GM23338 (cell line): ENCODE results near the gene GPR34. TPM values are rescaled to one million over a fixed set of nuclear protein-coding genes. Genes with fewer than 3 reads are reported as not detected.

Experiments used
- ATAC-seq: fragments of 200-7000 bp; cut with Tn5 transposase; 3 replicates; pipeline ENCODE4 v1.9.1; 2020
- DNase-seq: peaks from one replicate; pipeline ENCODE4 v3.0.0-alpha.2; 2015; ENCODE audit warnings: low spot score
- H2AFZ ChIP-seq: fragments of 200-600 bp; sonication (generic); 2 replicates; pipeline ENCODE4 v1.8.0; 2016; ENCODE audit warnings: antibody characterized with exemption, mild to moderate bottlenecking, moderate library complexity
- H3F3A ChIP-seq: fragments of 200-600 bp; sonication (generic); replicated peaks from 2 replicates; pipeline ENCODE4 v1.8.0; 2017; ENCODE audit warnings: antibody characterized with exemption, mixed run types, low read depth
- H3K27ac ChIP-seq: fragments of 200-600 bp; sonication (generic); 2 replicates; pipeline ENCODE4 v1.6.1; 2016; ENCODE audit warnings: low read depth
- H3K27me3 ChIP-seq: fragments of 200-600 bp; sonication (generic); 2 replicates; pipeline ENCODE4 v1.8.0; 2016; ENCODE audit warnings: mild to moderate bottlenecking, mixed run types, moderate library complexity; ENCODE audit not compliant: insufficient read depth
- H3K36me3 ChIP-seq: fragments of 200-600 bp; sonication (generic); 2 replicates; pipeline ENCODE4 v1.8.0; 2016; ENCODE audit warnings: mild to moderate bottlenecking; ENCODE audit not compliant: insufficient read depth
- H3K4me1 ChIP-seq: fragments of 200-600 bp; sonication (generic); 2 replicates; pipeline ENCODE4 v1.8.0; 2016; ENCODE audit warnings: mild to moderate bottlenecking, moderate library complexity; ENCODE audit not compliant: insufficient read depth
- H3K4me2 ChIP-seq: fragments of 200-600 bp; sonication (generic); 2 replicates; pipeline ENCODE4 v1.7.1; 2017; ENCODE audit warnings: mixed run types
- H3K4me3 ChIP-seq: fragments of 200-600 bp; sonication (generic); 2 replicates; pipeline ENCODE4 v1.6.1; 2016; ENCODE audit warnings: mixed run types
- H3K79me2 ChIP-seq: fragments of 200-600 bp; sonication (generic); replicated peaks from 2 replicates; pipeline ENCODE4 v1.8.0; 2017; ENCODE audit warnings: mild to moderate bottlenecking; ENCODE audit not compliant: insufficient read depth
- H3K9me2 ChIP-seq: fragments of 200-600 bp; sonication (generic); 2 replicates; pipeline ENCODE4 v1.8.0; 2017; ENCODE audit not compliant: insufficient read depth
- H4K20me1 ChIP-seq: fragments of 200-600 bp; sonication (generic); replicated peaks from 2 replicates; pipeline ENCODE4 v1.8.0; 2017; ENCODE audit warnings: mild to moderate bottlenecking; ENCODE audit not compliant: insufficient read depth
- H3K27ac Mint-ChIP-seq: 2 replicates; pipeline ENCODE4 v1.8.0; 2020; ENCODE audit warnings: inconsistent platforms, mild to moderate bottlenecking, moderate library complexity, mixed read lengths
- H3K27me3 Mint-ChIP-seq: 3 replicates; pipeline ENCODE4 v1.8.0; 2022; ENCODE audit warnings: low read depth, mild to moderate bottlenecking, moderate library complexity, mixed read lengths, inconsistent platforms; ENCODE audit not compliant: insufficient read depth, poor library complexity
- H3K36me3 Mint-ChIP-seq: 3 replicates; pipeline ENCODE4 v1.8.0; 2021; ENCODE audit warnings: low read depth, mild to moderate bottlenecking, inconsistent platforms, moderate library complexity, mixed read lengths
- H3K4me1 Mint-ChIP-seq: 3 replicates; pipeline ENCODE4 v1.8.0; 2020; ENCODE audit warnings: mild to moderate bottlenecking, inconsistent platforms, mixed read lengths
- H3K4me3 Mint-ChIP-seq: 3 replicates; pipeline ENCODE4 v1.8.0; 2021; ENCODE audit warnings: moderate library complexity, mild to moderate bottlenecking, inconsistent platforms, mixed read lengths
- H3K9me3 Mint-ChIP-seq: 3 replicates; pipeline ENCODE4 v1.8.0; 2020; ENCODE audit warnings: moderate library complexity, mild to moderate bottlenecking, inconsistent platforms, mixed read lengths
- EZH2 ChIP-seq: fragments of 200-600 bp; sonication (generic); IDR thresholded peaks from one replicate; pipeline ENCODE4 v1.8.0; 2017; ENCODE audit warnings: antibody characterized with exemption, mild to moderate bottlenecking, low read depth; ENCODE audit not compliant: unreplicated experiment
- EZH2phosphoT487 ChIP-seq: fragments of 200-600 bp; sonication (generic); IDR thresholded peaks from one replicate; pipeline ENCODE4 v1.8.1; 2018; ENCODE audit warnings: antibody characterized with exemption; ENCODE audit not compliant: unreplicated experiment
- NANOG ChIP-seq: IDR thresholded peaks from 2 replicates; pipeline ENCODE4 v1.6.1; 2016; ENCODE audit warnings: antibody characterized with exemption, borderline replicate concordance
- STAT1 ChIP-seq: IDR thresholded peaks from one replicate; pipeline ENCODE4 v1.6.1; 2016; ENCODE audit warnings: antibody characterized with exemption; ENCODE audit not compliant: unreplicated experiment
- polyA plus RNA-seq: library from polyadenylated mRNA; unstranded; fragments of >200 nt; fragmentation: Nextera tagmentation; extraction: Ambion mirVana; gene quantifications from 2 replicates; pipeline ENCODE4 v1.2.1, GENCODE V29; 2016
- total RNA-seq: library from RNA; depleted of rRNA; stranded (reverse); fragments of >200 nt; shearing (Covaris generic); gene quantifications from 2 replicates; pipeline ENCODE4 v1.2.3, GENCODE V29; 2014
- TF ChIP-seq, protein P1 (sequence below): IDR thresholded peaks from one replicate; pipeline ENCODE4 v1.6.1; 2018; ENCODE audit warnings: antibody characterized with exemption; ENCODE audit not compliant: unreplicated experiment
- TF ChIP-seq, protein P2 (sequence below): fragments of 250-450 bp; sonication (Bioruptor Pico); IDR thresholded peaks from 2 replicates; pipeline ENCODE4 v1.5.0; 2020; ENCODE audit warnings: mild to moderate bottlenecking, moderate library complexity

Gene GPR34
- total and polyA plus RNA-seq, 2 experiments from 2014 or later, result 0.55 TPM; not detected in 1

DNA sequence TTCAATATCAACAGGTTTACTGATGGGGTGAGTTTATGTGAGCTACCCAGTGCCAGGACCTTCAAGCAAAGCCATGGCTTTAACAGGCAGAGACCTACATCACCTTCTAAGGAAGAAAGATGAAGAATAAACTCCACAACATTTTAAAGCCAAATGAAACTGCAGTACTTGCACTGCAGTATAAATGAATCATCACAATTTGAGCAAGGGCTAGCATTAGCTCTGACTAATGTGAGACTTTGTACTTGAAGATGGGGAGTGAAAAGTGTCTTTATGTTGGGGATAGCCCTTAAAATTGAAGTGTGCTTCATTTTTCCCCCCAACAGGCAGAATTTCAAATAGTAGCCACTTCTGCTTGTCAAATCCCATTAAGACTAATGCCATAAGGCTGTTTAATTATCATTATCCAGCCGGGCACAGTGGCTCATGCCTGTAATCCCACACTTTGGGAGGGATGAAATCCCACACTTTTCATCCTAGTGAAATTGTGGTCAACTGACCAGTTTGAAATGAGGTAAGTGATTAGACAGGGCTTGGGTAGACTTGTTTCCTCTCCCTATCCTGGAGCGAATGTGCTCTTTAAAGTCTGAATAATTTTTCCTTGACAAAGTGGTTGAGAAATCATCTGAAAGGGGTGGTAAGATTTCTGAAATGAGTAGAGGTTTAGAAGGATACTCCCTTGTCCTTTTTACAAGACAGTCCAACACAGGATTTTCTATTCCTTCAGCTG is 27.2 kb upstream of the GPR34 start:
- H4K20me1 ChIP-seq, result no peaks in the 10 kb centered on the region
- no peaks in the 10 kb centered on the region for H3F3A ChIP-seq
- Mint-ChIP-seq H3K36me3 (peaks cover 15% of the 10 kb centered on the region), H3K4me1 (peaks cover 5% of the 10 kb centered on the region; the same call in 1 of the 3 replicates), H3K4me3 (no peak overlapping the region), H3K27ac (no peak overlapping the region), H3K27me3 (no peaks in the 10 kb centered on the region), H3K9me3 (no peaks in the 10 kb centered on the region; the same call in 2 of the 3 replicates)
- no peaks in the 10 kb centered on the region for H3K27me3 ChIP-seq
- H3K4me1 ChIP-seq, result no peaks in the 10 kb centered on the region
- TF ChIP-seq EZH2 (no peak), EZH2phosphoT487 (no peak), NANOG (no peak), STAT1 (no peak)
- TF ChIP-seq, protein P1, sequence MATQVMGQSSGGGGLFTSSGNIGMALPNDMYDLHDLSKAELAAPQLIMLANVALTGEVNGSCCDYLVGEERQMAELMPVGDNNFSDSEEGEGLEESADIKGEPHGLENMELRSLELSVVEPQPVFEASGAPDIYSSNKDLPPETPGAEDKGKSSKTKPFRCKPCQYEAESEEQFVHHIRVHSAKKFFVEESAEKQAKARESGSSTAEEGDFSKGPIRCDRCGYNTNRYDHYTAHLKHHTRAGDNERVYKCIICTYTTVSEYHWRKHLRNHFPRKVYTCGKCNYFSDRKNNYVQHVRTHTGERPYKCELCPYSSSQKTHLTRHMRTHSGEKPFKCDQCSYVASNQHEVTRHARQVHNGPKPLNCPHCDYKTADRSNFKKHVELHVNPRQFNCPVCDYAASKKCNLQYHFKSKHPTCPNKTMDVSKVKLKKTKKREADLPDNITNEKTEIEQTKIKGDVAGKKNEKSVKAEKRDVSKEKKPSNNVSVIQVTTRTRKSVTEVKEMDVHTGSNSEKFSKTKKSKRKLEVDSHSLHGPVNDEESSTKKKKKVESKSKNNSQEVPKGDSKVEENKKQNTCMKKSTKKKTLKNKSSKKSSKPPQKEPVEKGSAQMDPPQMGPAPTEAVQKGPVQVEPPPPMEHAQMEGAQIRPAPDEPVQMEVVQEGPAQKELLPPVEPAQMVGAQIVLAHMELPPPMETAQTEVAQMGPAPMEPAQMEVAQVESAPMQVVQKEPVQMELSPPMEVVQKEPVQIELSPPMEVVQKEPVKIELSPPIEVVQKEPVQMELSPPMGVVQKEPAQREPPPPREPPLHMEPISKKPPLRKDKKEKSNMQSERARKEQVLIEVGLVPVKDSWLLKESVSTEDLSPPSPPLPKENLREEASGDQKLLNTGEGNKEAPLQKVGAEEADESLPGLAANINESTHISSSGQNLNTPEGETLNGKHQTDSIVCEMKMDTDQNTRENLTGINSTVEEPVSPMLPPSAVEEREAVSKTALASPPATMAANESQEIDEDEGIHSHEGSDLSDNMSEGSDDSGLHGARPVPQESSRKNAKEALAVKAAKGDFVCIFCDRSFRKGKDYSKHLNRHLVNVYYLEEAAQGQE, result no peak
- TF ChIP-seq, protein P2, sequence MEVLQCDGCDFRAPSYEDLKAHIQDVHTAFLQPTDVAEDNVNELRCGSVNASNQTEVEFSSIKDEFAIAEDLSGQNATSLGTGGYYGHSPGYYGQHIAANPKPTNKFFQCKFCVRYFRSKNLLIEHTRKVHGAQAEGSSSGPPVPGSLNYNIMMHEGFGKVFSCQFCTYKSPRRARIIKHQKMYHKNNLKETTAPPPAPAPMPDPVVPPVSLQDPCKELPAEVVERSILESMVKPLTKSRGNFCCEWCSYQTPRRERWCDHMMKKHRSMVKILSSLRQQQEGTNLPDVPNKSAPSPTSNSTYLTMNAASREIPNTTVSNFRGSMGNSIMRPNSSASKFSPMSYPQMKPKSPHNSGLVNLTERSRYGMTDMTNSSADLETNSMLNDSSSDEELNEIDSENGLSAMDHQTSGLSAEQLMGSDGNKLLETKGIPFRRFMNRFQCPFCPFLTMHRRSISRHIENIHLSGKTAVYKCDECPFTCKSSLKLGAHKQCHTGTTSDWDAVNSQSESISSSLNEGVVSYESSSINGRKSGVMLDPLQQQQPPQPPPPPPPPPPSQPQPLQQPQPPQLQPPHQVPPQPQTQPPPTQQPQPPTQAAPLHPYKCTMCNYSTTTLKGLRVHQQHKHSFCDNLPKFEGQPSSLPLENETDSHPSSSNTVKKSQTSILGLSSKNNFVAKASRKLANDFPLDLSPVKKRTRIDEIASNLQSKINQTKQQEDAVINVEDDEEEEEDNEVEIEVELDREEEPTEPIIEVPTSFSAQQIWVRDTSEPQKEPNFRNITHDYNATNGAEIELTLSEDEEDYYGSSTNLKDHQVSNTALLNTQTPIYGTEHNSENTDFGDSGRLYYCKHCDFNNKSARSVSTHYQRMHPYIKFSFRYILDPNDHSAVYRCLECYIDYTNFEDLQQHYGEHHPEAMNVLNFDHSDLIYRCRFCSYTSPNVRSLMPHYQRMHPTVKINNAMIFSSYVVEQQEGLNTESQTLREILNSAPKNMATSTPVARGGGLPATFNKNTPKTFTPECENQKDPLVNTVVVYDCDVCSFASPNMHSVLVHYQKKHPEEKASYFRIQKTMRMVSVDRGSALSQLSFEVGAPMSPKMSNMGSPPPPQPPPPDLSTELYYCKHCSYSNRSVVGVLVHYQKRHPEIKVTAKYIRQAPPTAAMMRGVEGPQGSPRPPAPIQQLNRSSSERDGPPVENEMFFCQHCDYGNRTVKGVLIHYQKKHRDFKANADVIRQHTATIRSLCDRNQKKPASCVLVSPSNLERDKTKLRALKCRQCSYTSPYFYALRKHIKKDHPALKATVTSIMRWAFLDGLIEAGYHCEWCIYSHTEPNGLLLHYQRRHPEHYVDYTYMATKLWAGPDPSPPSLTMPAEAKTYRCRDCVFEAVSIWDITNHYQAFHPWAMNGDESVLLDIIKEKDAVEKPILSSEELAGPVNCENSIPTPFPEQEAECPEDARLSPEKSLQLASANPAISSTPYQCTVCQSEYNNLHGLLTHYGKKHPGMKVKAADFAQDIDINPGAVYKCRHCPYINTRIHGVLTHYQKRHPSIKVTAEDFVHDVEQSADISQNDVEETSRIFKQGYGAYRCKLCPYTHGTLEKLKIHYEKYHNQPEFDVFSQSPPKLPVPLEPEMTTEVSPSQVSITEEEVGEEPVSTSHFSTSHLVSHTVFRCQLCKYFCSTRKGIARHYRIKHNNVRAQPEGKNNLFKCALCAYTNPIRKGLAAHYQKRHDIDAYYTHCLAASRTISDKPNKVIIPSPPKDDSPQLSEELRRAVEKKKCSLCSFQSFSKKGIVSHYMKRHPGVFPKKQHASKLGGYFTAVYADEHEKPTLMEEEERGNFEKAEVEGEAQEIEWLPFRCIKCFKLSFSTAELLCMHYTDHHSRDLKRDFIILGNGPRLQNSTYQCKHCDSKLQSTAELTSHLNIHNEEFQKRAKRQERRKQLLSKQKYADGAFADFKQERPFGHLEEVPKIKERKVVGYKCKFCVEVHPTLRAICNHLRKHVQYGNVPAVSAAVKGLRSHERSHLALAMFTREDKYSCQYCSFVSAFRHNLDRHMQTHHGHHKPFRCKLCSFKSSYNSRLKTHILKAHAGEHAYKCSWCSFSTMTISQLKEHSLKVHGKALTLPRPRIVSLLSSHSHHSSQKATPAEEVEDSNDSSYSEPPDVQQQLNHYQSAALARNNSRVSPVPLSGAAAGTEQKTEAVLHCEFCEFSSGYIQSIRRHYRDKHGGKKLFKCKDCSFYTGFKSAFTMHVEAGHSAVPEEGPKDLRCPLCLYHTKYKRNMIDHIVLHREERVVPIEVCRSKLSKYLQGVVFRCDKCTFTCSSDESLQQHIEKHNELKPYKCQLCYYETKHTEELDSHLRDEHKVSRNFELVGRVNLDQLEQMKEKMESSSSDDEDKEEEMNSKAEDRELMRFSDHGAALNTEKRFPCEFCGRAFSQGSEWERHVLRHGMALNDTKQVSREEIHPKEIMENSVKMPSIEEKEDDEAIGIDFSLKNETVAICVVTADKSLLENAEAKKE (CRISPR knock-in tag), result no peak
- H3K27ac ChIP-seq, result no peak overlapping the region
- peaks cover 5% of the 10 kb centered on the region; the same call in 1 of the 2 replicates for H3K36me3 ChIP-seq
- no peaks in the 10 kb centered on the region for H3K9me2 ChIP-seq
- H3K4me2 ChIP-seq, result no peak overlapping the region
- no peak for DNase-seq
- ATAC-seq, result no peak
- H3K4me3 ChIP-seq, result no peak overlapping the region
- H2AFZ ChIP-seq, result no peak overlapping the region
- H3K79me2 ChIP-seq, result no peaks in the 10 kb centered on the region
